WTC11 (cell line): ENCODE results near the gene ANKEF1. TPM values are rescaled to one million over a fixed set of nuclear protein-coding genes. Genes with fewer than 3 reads are reported as not detected.

Experiments
- ATAC-seq: fragments of 200-7000 bp; cut with Tn5 transposase; 2 replicates; pipeline ENCODE4 v1.10.0; 2021; ENCODE audit warnings: mild to moderate bottlenecking, moderate library complexity
- CTCF ChIA-PET: fragments of 300-600 bp; sonication (Branson Sonifier 250); formaldehyde crosslinking; loops from one replicate; lab custom pipeline; 2021; ENCODE audit warnings: antibody characterized with exemption; lab: Charles Lee
- POLR2A ChIA-PET: fragments of 350-600 bp; sonication (Branson Sonifier 250); formaldehyde crosslinking; loops from one replicate; lab custom pipeline; 2021; ENCODE audit warnings: antibody characterized with exemption; lab: Charles Lee
- DNase-seq: peaks from one replicate; pipeline ENCODE4 v3.0.0; 2021; ENCODE audit warnings: low spot score
- H3K27ac Mint-ChIP-seq: 2 replicates; pipeline ENCODE4 v1.8.0; 2021; ENCODE audit warnings: mixed read lengths
- H3K27me3 Mint-ChIP-seq: 2 replicates; pipeline ENCODE4 v1.8.0; 2021; ENCODE audit warnings: low read depth, mild to moderate bottlenecking, moderate library complexity, mixed read lengths
- H3K36me3 Mint-ChIP-seq: 2 replicates; pipeline ENCODE4 v1.8.0; 2021; ENCODE audit warnings: mixed read lengths
- H3K4me1 Mint-ChIP-seq: 2 replicates; pipeline ENCODE4 v1.8.0; 2022; ENCODE audit warnings: mixed read lengths
- H3K4me3 Mint-ChIP-seq: 2 replicates; pipeline ENCODE4 v1.8.0; 2021; ENCODE audit warnings: mild to moderate bottlenecking, moderate library complexity, mixed read lengths
- H3K9me3 Mint-ChIP-seq: 2 replicates; pipeline ENCODE4 v1.8.0; 2021; ENCODE audit warnings: mixed read lengths
- AFF4 ChIP-seq: sonication (generic); formaldehyde crosslinking; IDR thresholded peaks from 2 replicates; pipeline ENCODE4 v1.8.1; 2023; ENCODE audit warnings: mild to moderate bottlenecking, missing genetic modification reagents, borderline replicate concordance
- ATF1 ChIP-seq: sonication (generic); formaldehyde crosslinking; IDR thresholded peaks from 2 replicates; pipeline ENCODE4 v1.8.1; 2023; ENCODE audit warnings: mild to moderate bottlenecking, moderate library complexity, missing genetic modification reagents
- E2F5 ChIP-seq: sonication (generic); formaldehyde crosslinking; IDR thresholded peaks from 2 replicates; pipeline ENCODE4 v1.8.1; 2022; ENCODE audit warnings: mild to moderate bottlenecking, moderate library complexity, missing genetic modification reagents
- ELF4 ChIP-seq: sonication (generic); formaldehyde crosslinking; IDR thresholded peaks from 2 replicates; pipeline ENCODE4 v1.8.1; 2022; ENCODE audit warnings: low read depth, mild to moderate bottlenecking, moderate library complexity, missing genetic modification reagents
- ERG ChIP-seq: fragments of 250-450 bp; sonication (Bioruptor Pico); IDR thresholded peaks from 2 replicates; pipeline ENCODE4 v1.8.0; 2021; ENCODE audit warnings: mild to moderate bottlenecking
- FOXK1 ChIP-seq: sonication (generic); formaldehyde crosslinking; IDR thresholded peaks from 2 replicates; pipeline ENCODE4 v1.8.0; 2022; ENCODE audit warnings: mild to moderate bottlenecking, moderate library complexity, missing genetic modification reagents
- FOXP1 ChIP-seq: sonication (generic); formaldehyde crosslinking; IDR thresholded peaks from 2 replicates; pipeline ENCODE4 v1.8.0; 2022; ENCODE audit warnings: missing genetic modification reagents, mild to moderate bottlenecking, moderate library complexity, borderline replicate concordance
- HMGA2 ChIP-seq: fragments of 250-450 bp; sonication (Bioruptor Pico); IDR thresholded peaks from 2 replicates; pipeline ENCODE4 v1.4.0; 2021; ENCODE audit warnings: mild to moderate bottlenecking, moderate library complexity
- JUN ChIP-seq: sonication (generic); formaldehyde crosslinking; IDR thresholded peaks from 2 replicates; pipeline ENCODE4 v1.8.0; 2023; ENCODE audit warnings: mild to moderate bottlenecking, missing genetic modification reagents
- MAX ChIP-seq: sonication (generic); formaldehyde crosslinking; IDR thresholded peaks from 2 replicates; pipeline ENCODE4 v1.8.0; 2022; ENCODE audit warnings: mild to moderate bottlenecking, missing genetic modification reagents
- MLX ChIP-seq: sonication (generic); formaldehyde crosslinking; IDR thresholded peaks from 2 replicates; pipeline ENCODE4 v1.8.1; 2023; ENCODE audit warnings: mild to moderate bottlenecking, missing genetic modification reagents, moderate library complexity
- MXD4 ChIP-seq: fragments of 250-450 bp; sonication (Bioruptor Pico); IDR thresholded peaks from 2 replicates; pipeline ENCODE4 v1.8.0; 2021; ENCODE audit warnings: mild to moderate bottlenecking, moderate library complexity, borderline replicate concordance
- NR2C2 ChIP-seq: sonication (generic); formaldehyde crosslinking; IDR thresholded peaks from 2 replicates; pipeline ENCODE4 v1.8.0; 2022; ENCODE audit warnings: mild to moderate bottlenecking, missing genetic modification reagents
- OVOL2 ChIP-seq: fragments of 250-450 bp; sonication (Bioruptor Pico); IDR thresholded peaks from 2 replicates; pipeline ENCODE4 v1.9.0; 2021; ENCODE audit warnings: mild to moderate bottlenecking, borderline replicate concordance
- RELA ChIP-seq: sonication (generic); formaldehyde crosslinking; IDR thresholded peaks from 2 replicates; pipeline ENCODE4 v1.8.1; 2022; ENCODE audit warnings: missing genetic modification reagents, mild to moderate bottlenecking, borderline replicate concordance
- SMAD4 ChIP-seq: sonication (generic); formaldehyde crosslinking; IDR thresholded peaks from 2 replicates; pipeline ENCODE4 v1.8.0; 2022; ENCODE audit warnings: mild to moderate bottlenecking, missing genetic modification reagents
- TP53 ChIP-seq: sonication (generic); formaldehyde crosslinking; IDR thresholded peaks from 2 replicates; pipeline ENCODE4 v1.8.1; 2023; ENCODE audit warnings: mild to moderate bottlenecking, missing genetic modification reagents
- ZNF219 ChIP-seq: sonication (generic); formaldehyde crosslinking; IDR thresholded peaks from 2 replicates; pipeline ENCODE4 v1.8.0; 2023; ENCODE audit warnings: missing genetic modification reagents, mild to moderate bottlenecking, borderline replicate concordance
- ZNF423 ChIP-seq: fragments of 250-450 bp; sonication (Bioruptor Pico); IDR thresholded peaks from 2 replicates; pipeline ENCODE4 v2.1.2; 2022; ENCODE audit warnings: mild to moderate bottlenecking, moderate library complexity
- ZNF532 ChIP-seq: fragments of 250-450 bp; sonication (Bioruptor Pico); IDR thresholded peaks from 2 replicates; pipeline ENCODE4 v1.9.0; 2021; ENCODE audit warnings: mild to moderate bottlenecking, borderline replicate concordance
- ZNF671 ChIP-seq: fragments of 250-450 bp; sonication (Bioruptor Pico); IDR thresholded peaks from 2 replicates; pipeline ENCODE4 v1.8.0; 2021; ENCODE audit warnings: mild to moderate bottlenecking
- ZSCAN18 ChIP-seq: fragments of 250-450 bp; sonication (Bioruptor Pico); IDR thresholded peaks from 2 replicates; pipeline ENCODE4 v2.1.2; 2022; ENCODE audit warnings: mild to moderate bottlenecking, moderate library complexity
- total RNA-seq: library from RNA; stranded (reverse); gene quantifications from 3 replicates; pipeline ENCODE4 v1.2.3, GENCODE V29; 2021

Gene ANKEF1
- total RNA-seq, 1 experiment from 2014 or later = 7.1 TPM

GRCh38 chr20:10014431-10014830, 20.4 kb upstream of the ANKEF1 start (continued):
- TF ChIP-seq ZNF423 (CRISPR knock-in tag) = no peak
- no peak for TF ChIP-seq RELA (CRISPR knock-in tag)
- TF ChIP-seq ZSCAN18 (CRISPR knock-in tag) = no peak
- no peak for TF ChIP-seq ATF1 (CRISPR knock-in tag)
- TF ChIP-seq OVOL2 (CRISPR knock-in tag) = no peak
- TF ChIP-seq ZNF532 (CRISPR knock-in tag) = no peak
- TF ChIP-seq MLX (CRISPR knock-in tag) = no peak

GRCh38 chr20:10020937-10021336, 13.8 kb upstream of the ANKEF1 start:
- DNase-seq (no peak), ATAC-seq (no peak)
- Mint-ChIP-seq H3K4me3 (no peak overlapping the region), H3K4me1 (no peaks in the 10 kb centered on the region), H3K9me3 (no peaks in the 10 kb centered on the region), H3K27me3 (no peaks in the 10 kb centered on the region; the same call in 1 of the 2 replicates), H3K27ac (no peak overlapping the region), H3K36me3 (no peaks in the 10 kb centered on the region)
- no peak for TF ChIP-seq AFF4
- POLR2A ChIA-PET = no interaction called here
- CTCF ChIA-PET = interaction anchor here (1.0 kb wide), 1 partner anchor 43 kb away, joined by 3 read pairs; no protein-coding TSS in a partner anchor

GRCh38 chr20:10022625-10023024, 12.2 kb upstream of the ANKEF1 start:
- CTCF ChIA-PET = no interaction called here
- POLR2A ChIA-PET = no interaction called here
- Mint-ChIP-seq H3K4me3 (no peak overlapping the region), H3K36me3 (no peaks in the 10 kb centered on the region), H3K27me3 (no peaks in the 10 kb centered on the region), H3K27ac (no peak overlapping the region), H3K4me1 (no peaks in the 10 kb centered on the region), H3K9me3 (peaks cover 4% of the 10 kb centered on the region)
- DNase-seq (no peak), ATAC-seq (no peak)
- no peak for TF ChIP-seq MAX (CRISPR knock-in tag)
- TF ChIP-seq FOXP1 (CRISPR knock-in tag) = no peak
- no peak for TF ChIP-seq TP53 (CRISPR knock-in tag)
- no peak for TF ChIP-seq MXD4
- no peak for TF ChIP-seq NR2C2
- TF ChIP-seq OVOL2 (CRISPR knock-in tag) = no peak
- TF ChIP-seq ZNF671 (CRISPR knock-in tag) = no peak
- TF ChIP-seq ZNF219 (CRISPR knock-in tag) = no peak
- TF ChIP-seq JUN (CRISPR knock-in tag) = no peak
- TF ChIP-seq ELF4 = no peak
- TF ChIP-seq HMGA2 (CRISPR knock-in tag) = no peak
- TF ChIP-seq ATF1 (CRISPR knock-in tag) = no peak
- no peak for TF ChIP-seq E2F5 (CRISPR knock-in tag)
- no peak for TF ChIP-seq ERG (CRISPR knock-in tag)
- TF ChIP-seq SMAD4 = no peak
- no peak for TF ChIP-seq FOXK1 (CRISPR knock-in tag)
